Pancreas (tissue), 10 donors: Measurements from ENCODE around the gene WDR33. TPM values are rescaled to one million over a fixed set of nuclear protein-coding genes. Genes with fewer than 3 reads are reported as not detected.
A peak's percentile ranks its signal among the peaks of the same experiment; 100 is the strongest.

Experiments used
- ATAC-seq, 4 donors: fragments of 200-7000 bp; cut with Tn5 transposase; one replicate each; pipeline versions ENCODE4 v1.8.0 to v1.9.1; 2020; ENCODE audit warnings: mild to moderate bottlenecking in 4 of 4, moderate library complexity in 4 of 4
- DNase-seq, 6 donors: peaks; one replicate each; pipeline ENCODE4 v3.0.0-alpha.2; 2020
- FAIRE-seq: peaks from 2 replicates; lab custom pipeline; 2012; peaks lifted over from hg19 to GRCh38; lab: Jason Lieb, UNC
- H3K27ac ChIP-seq, 4 donors: fragments of 200-600 bp; sonication (generic); 1 replicate in 3 of 4; 2 replicates in 1 of 4; pipeline versions ENCODE4 v1.5.0 to v1.8.0; 2020
- H3K27me3 ChIP-seq, 4 donors: fragments of 200-600 bp; one replicate each; pipeline ENCODE4 v1.8.0; 2021
- H3K36me3 ChIP-seq, 3 donors: fragments of 200-600 bp; sonication (generic) in 1 of 3; one replicate each; pipeline versions ENCODE4 v1.5.0 to v1.8.0; 2020 to 2021
- H3K4me1 ChIP-seq, 3 donors: fragments of 200-600 bp; one replicate each; pipeline ENCODE4 v1.8.0; 2021
- H3K4me3 ChIP-seq, 4 donors: fragments of 200-600 bp; sonication (generic) in 2 of 4; one replicate each; pipeline versions ENCODE4 v1.5.0 to v1.8.0; 2020 to 2021
- H3K9me3 ChIP-seq, 4 donors: fragments of 200-600 bp; one replicate each; pipeline ENCODE4 v1.8.0; 2021
- CTCF ChIP-seq, 4 donors: fragments of 200-600 bp; sonication (generic) in 3 of 4; IDR thresholded peaks; one replicate each; pipeline versions ENCODE4 v1.5.0 to v1.8.0; 2021; ENCODE audit warnings: antibody characterized with exemption in 4 of 4
- WGBS, 2 donors: extraction: QIAGEN DNeasy Blood & Tissue Kit; methylation state at CpG; one replicate each; pipeline ENCODE4 v1.1.7; 2013; 5-methylcytosine and 5-hydroxymethylcytosine counted together
- intact Hi-C, 3 donors: fragments of 100-400 bp; cut with DNase I; formaldehyde crosslinking; loops; one replicate each; pipeline versions ENCODE4 v1.11.1 to v1.14.2; 2022
- polyA plus RNA-seq, 2 donors: library from polyadenylated mRNA; stranded (reverse); fragments of 200-250 nt; gene quantifications; one replicate each; pipeline ENCODE4 v1.2.3, GENCODE V29; 2013
- total RNA-seq, 6 donors: library from RNA; stranded (reverse); fragmentation: NEBNext Ultra II Directional in 4 of 6; extraction: Animal tissue kit (Norgen Biotek cat#: 25700) in 4 of 6; gene quantifications; one replicate each; pipeline versions ENCODE4 v1.2.1 to v1.2.4, GENCODE V29; 2021 to 2023
- donor health status: healthy with polysubstance abuse.
- donor health status: DM: no; HTN: no; CAD: no; lungs with moderate emphysema.
- donor health status: DM: no; HTN: no; CAD: no.
- donor health status: control.
- donor health status: control.
- donor health status: Bipolar disorder and iron deficiency.
- donor health status: DM: yes; HTN: yes; CAD: no.
- donor health status: DM: no; HTN: no; CAD: no.
- donor health status: DM: no; HTN: no; CAD: no.
- donor health status: DM: yes; HTN: yes; CAD: no.

The WDR33 gene
- total and polyA plus RNA-seq, 8 donors: 8.9 to 29.6 (median 17.7) TPM

- DNase-seq: peak in 5 of 6 donors; percentile 32 to 78 (median 46)
- FAIRE-seq: no peak
- Histone ChIP-seq H3K36me3 (no peaks in the 10 kb centered on the region), H3K4me3 (peak overlapping the region; percentile 37 to 78 (median 72)), H3K9me3 (no peaks in the 10 kb centered on the region), H3K27ac (peak overlapping the region; percentile 91 to 99 (median 94)), H3K4me1 (peaks cover 3 to 19% (median 8%) of the 10 kb centered on the region in 3 donors), H3K27me3 (no peaks in the 10 kb centered on the region)
- 56 to 57% methylated on average over 17 of the region's 17 CpGs for WGBS, 2 donors
- no peak for TF ChIP-seq CTCF (IDR thresholded peaks at IDR 0.05)
- intact Hi-C loops: no loop called here
- ATAC-seq: peak; percentile 8 to 27 (median 16)
Observed at GRCh38 chr2:127700527-127701192, 110.3 kb downstream of the WDR33 start.

- Histone ChIP-seq H3K4me3 (no peak overlapping the region), H3K27ac (no peak overlapping the region), H3K36me3 (no peaks in the 10 kb centered on the region), H3K4me1 (peaks cover 3 to 19% (median 8%) of the 10 kb centered on the region in 3 donors), H3K27me3 (no peaks in the 10 kb centered on the region), H3K9me3 (no peaks in the 10 kb centered on the region)
- FAIRE-seq (no peak), ATAC-seq (no peak), DNase-seq (no peak)
- WGBS, 2 donors: 94 to 95% methylated on average over 27 of the region's 27 CpGs
- no peak for TF ChIP-seq CTCF (IDR thresholded peaks at IDR 0.05)
- intact Hi-C loops: no loop called here
Observed at GRCh38 chr2:127698553-127699355, 112.2 kb downstream of the WDR33 start.

GRCh38 chr2:127697482-127698180 lies 113.3 kb downstream of the WDR33 start:
- no peak for DNase-seq
- no peak for ATAC-seq
- H3K4me1 ChIP-seq: peaks cover 3 to 8% (median 6%) of the 10 kb centered on the region in 3 donors
- H3K4me3 ChIP-seq: no peak overlapping the region
- intact Hi-C loops: no loop called here
- H3K36me3 ChIP-seq: no peaks in the 10 kb centered on the region
- no peak for TF ChIP-seq CTCF (IDR thresholded peaks at IDR 0.05)
- no peaks in the 10 kb centered on the region for H3K9me3 ChIP-seq
- 91 to 92% methylated on average over 21 of the region's 21 CpGs for WGBS, 2 donors
- no peak for FAIRE-seq
- H3K27ac ChIP-seq: no peak overlapping the region
- H3K27me3 ChIP-seq: no peaks in the 10 kb centered on the region

- DNase-seq (peak in 3 of 6 donors; percentile 53 to 64 (median 56)), ATAC-seq (peak; percentile 62 to 93 (median 76)), FAIRE-seq (no peak)
- Histone ChIP-seq H3K9me3 (no peaks in the 10 kb centered on the region), H3K27ac (no peak overlapping the region), H3K36me3 (no peaks in the 10 kb centered on the region), H3K4me1 (peaks cover 0 to 5% (median 0%) of the 10 kb centered on the region in 3 donors), H3K27me3 (no peaks in the 10 kb centered on the region), H3K4me3 (peak overlapping the region in 2 of 4 donors; percentile 12 to 13)
- 23 to 33% methylated on average over 50 to 52 of the region's 52 CpGs for WGBS, 2 donors
- TF ChIP-seq CTCF (IDR thresholded peaks at IDR 0.05): peak in 1 of 4 donors; percentile 13
- intact Hi-C loops: no loop called here
Observed at GRCh38 chr2:127695491-127696472, 115.2 kb downstream of the WDR33 start.
